Ovary (tissue), 10 donors: Measurements from ENCODE around the gene TPSD1. TPM values are rescaled to one million over a fixed set of nuclear protein-coding genes. Genes with fewer than 3 reads are reported as not detected.
"Not testable (repeated sequence)": the region's sequence is repeated elsewhere in the genome, so short reads cannot be mapped to it uniquely, and the experiment has no call there.

Experiments
- DNase-seq, 5 donors: peaks; one replicate each; pipeline ENCODE4 v3.0.0-alpha.2; 2019 to 2020
- H3K27ac ChIP-seq, 2 donors: fragments of 200-600 bp; one replicate each; pipeline versions ENCODE4 v1.5.1 to v1.8.0; 2019 to 2022
- H3K27me3 ChIP-seq: fragments of 200-600 bp; one replicate; pipeline ENCODE4 v1.8.0; 2022
- H3K36me3 ChIP-seq: fragments of 200-600 bp; sonication (generic); one replicate; pipeline ENCODE4 v1.5.1; 2019
- H3K4me1 ChIP-seq: one replicate; pipeline ENCODE4 v1.8.1; 2013; ENCODE audit warnings: mild to moderate bottlenecking, moderate library complexity; ENCODE audit not compliant: insufficient read depth
- H3K4me3 ChIP-seq: fragments of 200-600 bp; sonication (generic); one replicate; pipeline ENCODE4 v1.5.1; 2017
- H3K9me3 ChIP-seq, 2 donors: fragments of 200-600 bp in 1 of 2; sonication (generic) in 1 of 2; one replicate each; pipeline versions ENCODE4 v1.5.1 to v1.8.1; 2013 to 2019; ENCODE audit warnings: mild to moderate bottlenecking in 1 of 2, moderate library complexity in 1 of 2
- CTCF ChIP-seq, 3 donors: fragments of 450-650 bp in 2 of 3; fragments of 200-600 bp in 1 of 3; IDR thresholded peaks; one replicate each; pipeline versions ENCODE4 v1.5.1 to v1.8.0; 2016 to 2022; ENCODE audit warnings: antibody characterized with exemption in 3 of 3, mild to moderate bottlenecking in 1 of 3
- EP300 ChIP-seq: sonication (generic); formaldehyde crosslinking; IDR thresholded peaks from one replicate; pipeline ENCODE4 v1.6.1; 2017; ENCODE audit warnings: antibody characterized with exemption
- POLR2A ChIP-seq: fragments of 450-650 bp; IDR thresholded peaks from one replicate; pipeline ENCODE4 v1.6.1; 2017; ENCODE audit warnings: antibody characterized with exemption, mild to moderate bottlenecking, moderate library complexity
- WGBS, 3 donors: extraction: QIAGEN DNeasy Blood & Tissue Kit in 1 of 3; methylation state at CpG; one replicate each; pipeline versions ENCODE4 v1.1.5 to v1.1.7; 2013 to 2017; 5-methylcytosine and 5-hydroxymethylcytosine counted together
- intact Hi-C, 4 donors: fragments of 100-400 bp; cut with DNase I; formaldehyde crosslinking; loops; one replicate each; pipeline versions ENCODE4 v1.11.0 to v1.15.1; 2022 to 2023
- long read RNA-seq, 3 donors: library from polyadenylated mRNA in 2 of 3; unstranded in 2 of 3; transcript quantifications; one replicate each; pipeline ENCODE4 v2.0.0 and lab custom pipeline, GENCODE V29; 2021 to 2026
- polyA plus RNA-seq, 2 donors: library from polyadenylated mRNA; stranded (reverse); fragments of 200-250 nt in 1 of 2; fragments of 350-450 nt in 1 of 2; fragmentation: Illumina TruSeq in 1 of 2; extraction: RNeasy Lipid Tissue Mini Kit (QIAGEN cat#74804) in 1 of 2; gene quantifications; one replicate each; pipeline ENCODE4 v1.2.3, GENCODE V29; 2013 to 2014
- total RNA-seq, 7 donors: library from RNA; depleted of rRNA in 2 of 7; stranded (reverse); fragments of >200 nt in 2 of 7; fragmentation: NEBNext Ultra II Directional in 3 of 7; extraction: Animal tissue kit (Norgen Biotek cat#: 25700) in 3 of 7; gene quantifications; one replicate each; pipeline versions ENCODE4 v1.1.0 to v1.2.4, GENCODE V29; 2016 to 2023
- donor health status: DM: no; HTN: no; CAD: no; lungs with moderate emphysema.
- donor health status: DM: no; HTN: no; CAD: no.
- donor health status: Bipolar disorder and iron deficiency.
- donor health status: DM: yes; HTN: yes; CAD: no.
- donor health status: DM: no; HTN: no; CAD: no.
- donor health status: DM: yes; HTN: yes; CAD: no.

TPSD1 gene
- total RNA-seq (under 1 TPM in 3 of 7 donors, not detected in 4; 0.23 to 0.69 (median 0.65) TPM), polyA plus RNA-seq (under 1 TPM in 1 of 2 donors, not detected in 1; 0.56 TPM)
- long read RNA-seq, donor 1: 0 reads
- long read RNA-seq, donor 2: 0 reads
- long read RNA-seq, donor 3: 0 reads

- H3K9me3 ChIP-seq: not testable (repeated sequence)
These were observed at the start of gene TPSD1 for GRCh38 chr16:1255276-1256122. Gene TPSD1, plus strand, starts transcription at chr16:1256069. Its CDS starts 212 bp downstream, at chr16:1256281.

GRCh38 chr16:1206326-1206725 lies 49.5 kb upstream of the TPSD1 start:
- Histone ChIP-seq H3K4me1 (no peaks in the 10 kb centered on the region), H3K9me3 (no peaks in the 10 kb centered on the region), H3K27ac (no peak overlapping the region), H3K4me3 (no peak overlapping the region), H3K27me3 (no peaks in the 10 kb centered on the region), H3K36me3 (no peaks in the 10 kb centered on the region)
- intact Hi-C loops: no loop called here
- DNase-seq: no peak
- TF ChIP-seq EP300 (no peak), CTCF (IDR thresholded peaks at IDR 0.05) (no peak), POLR2A (no peak)
- WGBS, 3 donors: 70 to 74% (median 72%) methylated on average over 7 to 9 of the region's 9 CpGs

More at GRCh38 chr16:1255276-1256122, at the start of gene TPSD1:
- H3K27me3 ChIP-seq, intact Hi-C loops, H3K27ac ChIP-seq, DNase-seq, H3K4me3 ChIP-seq, H3K4me1 ChIP-seq, H3K36me3 ChIP-seq: not testable (repeated sequence)
- 59 to 61% (median 60%) methylated on average over 24 to 25 of the region's 26 CpGs for WGBS, 3 donors

- DNase-seq: no peak
- H3K4me1 ChIP-seq: no peaks in the 10 kb centered on the region
- H3K4me3 ChIP-seq: no peak overlapping the region
- H3K27ac ChIP-seq: no peak overlapping the region
- intact Hi-C loops: no loop called here
- no peaks in the 10 kb centered on the region for H3K9me3 ChIP-seq
- WGBS, 3 donors: 86 to 87% (median 87%) methylated on average over 14 to 16 of the region's 16 CpGs
- H3K36me3 ChIP-seq: no peaks in the 10 kb centered on the region
- H3K27me3 ChIP-seq: no peaks in the 10 kb centered on the region
- TF ChIP-seq POLR2A (no peak), EP300 (no peak)
These were observed 49.1 kb upstream of the TPSD1 start for GRCh38 chr16:1206786-1207185.

- Histone ChIP-seq H3K27ac (no peak overlapping the region), H3K4me3 (no peak overlapping the region), H3K27me3 (no peaks in the 10 kb centered on the region), H3K9me3 (no peaks in the 10 kb centered on the region), H3K36me3 (no peaks in the 10 kb centered on the region), H3K4me1 (no peaks in the 10 kb centered on the region)
- no peak for DNase-seq
- TF ChIP-seq CTCF (IDR thresholded peaks at IDR 0.05) (no peak), EP300 (no peak), POLR2A (no peak)
- 88 to 90% (median 89%) methylated on average over 22 of the region's 22 CpGs for WGBS, 3 donors
- intact Hi-C loops: no loop called here
These were observed 47.5 kb upstream of the TPSD1 start for GRCh38 chr16:1208239-1208830.

- intact Hi-C loops: no loop called here
- no peaks in the 10 kb centered on the region for H3K36me3 ChIP-seq
- no peak overlapping the region for H3K27ac ChIP-seq
- no peaks in the 10 kb centered on the region for H3K9me3 ChIP-seq
- DNase-seq: no peak
- no peaks in the 10 kb centered on the region for H3K4me1 ChIP-seq
- 90 to 94% (median 93%) methylated on average over 28 to 43 of the region's 43 CpGs for WGBS, 3 donors
- TF ChIP-seq EP300 (no peak), CTCF (IDR thresholded peaks at IDR 0.05) (no peak), POLR2A (no peak)
- no peak overlapping the region for H3K4me3 ChIP-seq
- no peaks in the 10 kb centered on the region for H3K27me3 ChIP-seq
These were observed 46.8 kb upstream of the TPSD1 start for GRCh38 chr16:1209081-1209480.
